GM12878 (cell line): Measurements from ENCODE around the gene LRRC59. TPM values are rescaled to one million over a fixed set of nuclear protein-coding genes. Genes with fewer than 3 reads are reported as not detected.

Experiments
- ATAC-seq: fragments of 200-7000 bp; cut with Tn5 transposase; 3 replicates; pipeline ENCODE4 v1.9.1; 2020; ENCODE audit warnings: mild to moderate bottlenecking, moderate library complexity
- BruUV-seq: library from RNA; stranded (reverse); fragments of 400-500 nt; replicated peaks from 2 replicates; lab custom pipeline; 2021; lab: Mats Ljungman, UMichigan
- CTCF ChIA-PET: fragments of 300-600 bp; sonication (Branson Sonifier 250); formaldehyde crosslinking; extraction: SDS; loops from one replicate; lab custom pipeline; 2021; ENCODE audit warnings: inconsistent platforms; lab: Yijun Ruan, JAX
- POLR2A ChIA-PET: fragments of 350-600 bp; formaldehyde crosslinking; extraction: SDS; loops from one replicate; lab custom pipeline; 2021; ENCODE audit warnings: inconsistent platforms; lab: Charles Lee
- RAD21 ChIA-PET: fragments of 300-600 bp; sonication (Branson Sonifier 250); formaldehyde crosslinking; loops from one replicate; lab custom pipeline; 2023; ENCODE audit warnings: antibody characterized with exemption; ENCODE audit not compliant: unreplicated experiment; lab: Charles Lee
- SMC1A ChIA-PET: fragments of 300-600 bp; sonication (Branson Sonifier 250); formaldehyde crosslinking; loops from one replicate; lab custom pipeline; 2023; ENCODE audit not compliant: unreplicated experiment, uncharacterized antibody; lab: Charles Lee
- DNase-seq: peaks from one replicate; pipeline ENCODE4 v3.0.0-alpha.2; 2011; ENCODE audit warnings: low read depth, low spot score
- FAIRE-seq: peaks from 3 replicates; lab custom pipeline; 2011; peaks lifted over from hg19 to GRCh38; lab: Jason Lieb, UNC
- H2AFZ ChIP-seq: 2 replicates; pipeline ENCODE4 v1.6.0; 2011; ENCODE audit warnings: low read depth, low read length, control low read depth; ENCODE audit not compliant: control insufficient read depth
- H3K27ac ChIP-seq: 2 replicates; pipeline ENCODE4 v1.5.1; 2011; ENCODE audit warnings: control low read depth; ENCODE audit not compliant: control insufficient read depth, insufficient read depth
- H3K27me3 ChIP-seq, 2 experiments: replicated peaks in 1 of 2; 2 replicates each; pipeline versions ENCODE4 v1.6.0 to v1.6.1; 2011; ENCODE audit warnings: low read length in 1 of 2; ENCODE audit not compliant: control insufficient read depth in 2 of 2, insufficient read depth in 2 of 2
- H3K36me3 ChIP-seq, 2 experiments: 2 replicates each; pipeline ENCODE4 v1.5.1; 2011; ENCODE audit warnings: low read length in 1 of 2; ENCODE audit not compliant: control insufficient read depth in 2 of 2, insufficient read depth in 2 of 2
- H3K4me1 ChIP-seq: 2 replicates; pipeline ENCODE4 v1.6.1; 2011; ENCODE audit warnings: mild to moderate bottlenecking, low read length, moderate library complexity, mixed read lengths; ENCODE audit not compliant: control insufficient read depth, insufficient read depth
- H3K4me2 ChIP-seq: 2 replicates; pipeline ENCODE4 v1.6.0; 2011; ENCODE audit warnings: control low read depth; ENCODE audit not compliant: control insufficient read depth, insufficient read depth
- H3K4me3 ChIP-seq: fragments of 200-600 bp; sonication (generic); 2 replicates; pipeline ENCODE4 v1.5.1; 2016
- H3K79me2 ChIP-seq: 2 replicates; pipeline ENCODE4 v1.6.0; 2011; ENCODE audit warnings: low read length; ENCODE audit not compliant: control insufficient read depth, insufficient read depth
- H3K9ac ChIP-seq: 2 replicates; pipeline ENCODE4 v1.8.0; 2011; ENCODE audit warnings: low read length, control low read depth, mixed read lengths; ENCODE audit not compliant: control insufficient read depth, insufficient read depth
- H3K9me3 ChIP-seq: replicated peaks from 3 replicates; pipeline ENCODE4 v1.5.1; 2011; ENCODE audit warnings: mild to moderate bottlenecking, low read length; ENCODE audit not compliant: control insufficient read depth, insufficient read depth
- H4K20me1 ChIP-seq: 2 replicates; pipeline ENCODE4 v1.6.0; 2011; ENCODE audit not compliant: control insufficient read depth, insufficient read depth
- ATF7 ChIP-seq: fragments of 450-650 bp; IDR thresholded peaks from 2 replicates; pipeline ENCODE4 v1.6.1; 2016; ENCODE audit warnings: low read depth, mild to moderate bottlenecking
- BCL11A ChIP-seq: IDR thresholded peaks from 2 replicates; pipeline ENCODE4 v1.6.1; 2011; ENCODE audit warnings: low read depth, low read length
- BHLHE40 ChIP-seq, 2 experiments: fragments of 450-650 bp in 1 of 2; IDR thresholded peaks; 2 replicates each; pipeline ENCODE4 v1.6.1; 2011 to 2017; ENCODE audit warnings: low read depth in 2 of 2, borderline replicate concordance in 1 of 2, improper control_type of control experiment in 1 of 2, low read length in 1 of 2, mild to moderate bottlenecking in 1 of 2
- MYC ChIP-seq: IDR thresholded peaks from 2 replicates; pipeline ENCODE4 v1.6.1; 2011; ENCODE audit warnings: mild to moderate bottlenecking, low read length, moderate library complexity, inconsistent platforms; ENCODE audit not compliant: insufficient read depth, insufficient replicate concordance, insufficient read length, severe bottlenecking
- POLR2A ChIP-seq: IDR thresholded peaks from 2 replicates; pipeline ENCODE4 v1.6.1; 2011; ENCODE audit warnings: low read depth, mild to moderate bottlenecking, low read length
- SP1 ChIP-seq: IDR thresholded peaks from one replicate; pipeline ENCODE4 v1.6.1; 2011; ENCODE audit warnings: low read depth, low read length
- TBL1XR1 ChIP-seq: IDR thresholded peaks from 2 replicates; pipeline ENCODE4 v1.6.1; 2012; ENCODE audit warnings: low read depth, low read length, improper control_type of control experiment
- WGBS: methylation state at CpG from one replicate; pipeline ENCODE4 v1.1.6; 2016; ENCODE audit warnings: low lambda C conversion rate; ENCODE audit not compliant: insufficient replicate concordance, insufficient coverage; ENCODE audit errors: missing lambda C conversion rate; 5-methylcytosine and 5-hydroxymethylcytosine counted together
- in situ Hi-C: fragments of 300-500 bp; cut with MboI; formaldehyde crosslinking; loops from 9 replicates; pipeline ENCODE4 v1.14.3; 2018; ENCODE audit warnings: mixed read lengths
- intact Hi-C: fragments of 100-400 bp; cut with micrococcal nuclease; formaldehyde crosslinking; loops from one replicate; pipeline ENCODE4 v1.14.2; 2022; ENCODE audit not compliant: unreplicated experiment
- polyA plus RNA-seq, 11 experiments: library from polyadenylated mRNA; depleted of rRNA in 4 of 11; unstranded in 6 of 11; stranded (reverse) in 5 of 11; fragments of >200 nt; fragmentation: Nextera tagmentation in 4 of 11; fragmentation: Illumina TruSeq in 1 of 11; extraction: Ambion mirVana in 4 of 11; extraction: Trizol in 1 of 11; gene quantifications; 1 replicate in 1 of 11; 2 replicates in 10 of 11; pipeline versions ENCODE4 v1.2.1 to v1.2.3, GENCODE V29; 2011 to 2016; ENCODE audit warnings: inconsistent platforms in 2 of 11, missing spikeins in 2 of 11, low read depth in 1 of 11
- total RNA-seq, 4 experiments: library from RNA; depleted of rRNA in 3 of 4; stranded (reverse); fragments of >200 nt in 3 of 4; fragmentation: Illumina TruSeq in 1 of 4; extraction: Trizol in 1 of 4; gene quantifications; 2 replicates each; pipeline versions ENCODE4 v1.2.1 to v1.2.3, GENCODE V29; 2013 to 2021
- TF ChIP-seq, protein P1 (sequence below): fragments of 450-650 bp; conservative IDR thresholded peaks from 2 replicates; pipeline ENCODE4 v1.6.1; 2017; ENCODE audit warnings: mild to moderate bottlenecking, moderate library complexity

The LRRC59 gene
- total and polyA plus RNA-seq, 10 of the 15 experiments (the other 5 are each of a cell fraction or from before 2014, with no cell fraction given), result 8.8 to 82.2 (median 63.0) TPM

DNA sequence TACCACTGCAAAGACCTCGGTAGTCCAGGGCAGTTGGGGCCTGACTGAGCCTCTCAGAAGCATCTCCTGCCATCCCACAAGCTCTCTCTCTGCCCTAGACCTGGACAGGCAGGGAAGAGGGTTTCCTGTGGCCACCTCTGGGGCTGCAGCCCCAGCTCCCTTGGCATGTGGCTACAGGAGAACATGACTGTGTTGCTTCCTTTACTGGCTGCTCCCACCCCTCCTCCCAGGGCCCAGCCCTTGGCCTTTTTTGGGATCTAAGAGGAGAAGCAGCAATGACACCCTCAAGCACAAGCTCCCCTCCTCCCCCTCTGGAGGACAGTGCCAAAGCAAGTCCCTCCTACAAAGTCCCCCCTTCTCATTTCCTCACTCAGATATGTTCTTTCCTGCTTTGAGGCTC, 29.9 kb downstream of the LRRC59 start (continued):
- TF ChIP-seq BHLHE40 (IDR thresholded peaks at IDR 0.05; ENCODE audit: borderline replicate concordance in 1 of 2, low read depth in 2 of 2, low read length in 1 of 2) (no peak), SP1 (no peak), MYC (no peak), BCL11A (no peak), ATF7 (no peak), TBL1XR1 (no peak), POLR2A (no peak; the same call in 1 of the 2 replicates)

DNA sequence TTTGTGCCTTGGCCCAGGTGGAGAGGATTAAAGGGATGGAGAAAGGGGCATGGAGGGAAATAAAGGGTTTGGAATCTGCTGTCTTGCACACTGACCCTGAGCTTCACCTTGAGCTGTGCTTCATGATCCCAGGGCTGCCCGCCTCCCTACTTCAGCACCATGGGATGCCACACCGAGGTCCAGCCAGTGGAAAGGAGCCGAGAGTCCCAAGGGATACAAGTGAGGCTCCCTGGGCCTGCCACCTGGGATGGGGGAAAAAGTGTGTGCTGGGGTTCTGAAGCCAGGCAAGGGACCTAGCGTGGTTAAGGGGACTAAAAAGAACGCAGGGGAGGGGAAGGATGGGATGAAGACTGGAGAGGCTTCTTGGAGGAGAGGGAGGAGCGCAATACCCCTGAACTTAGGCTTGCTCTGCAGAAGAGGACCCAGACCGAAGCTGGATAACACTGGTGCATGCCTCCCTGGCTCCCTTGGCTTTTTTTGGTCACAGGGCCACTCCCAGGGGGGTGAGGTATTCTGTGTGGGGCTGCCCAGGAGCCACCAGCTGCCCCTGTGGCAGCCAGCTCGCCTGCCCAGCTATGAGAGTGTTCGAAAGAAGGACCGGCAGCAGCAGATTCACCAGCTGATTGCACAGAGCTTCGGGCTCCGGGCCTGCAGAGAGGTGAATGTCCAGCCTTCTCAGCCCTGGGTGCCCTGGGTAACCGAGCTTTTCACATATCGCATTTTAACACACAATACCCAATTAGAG, 31.5 kb downstream of the LRRC59 start:
- no TSS peak for BruUV-seq
- ChIA-PET RAD21 (no interaction called here), POLR2A (interaction anchor here (0.7 kb wide), 1 partner anchor 30 kb away, joined by 3 read pairs; no protein-coding TSS in a partner anchor), SMC1A (no interaction called here), CTCF (interaction anchor here (1.3 to 2.2 kb wide), 4 partner anchors 23 to 56 kb away, joined by 3 to 9 read pairs (median 6); partner anchors contain the start of gene LRRC59)
- Histone ChIP-seq H3K36me3 (peaks cover 24 to 27% of the 10 kb centered on the region in 2 experiments), H3K27me3 (no peaks in the 10 kb centered on the region), H3K9ac (no peak overlapping the region), H3K79me2 (no peaks in the 10 kb centered on the region; the same call in 1 of the 2 replicates), H3K4me1 (no peaks in the 10 kb centered on the region), H2AFZ (no peak overlapping the region), H3K4me2 (no peak overlapping the region), H3K9me3 (no peaks in the 10 kb centered on the region), H3K27ac (no peak overlapping the region), H3K4me3 (no peak overlapping the region), H4K20me1 (no peaks in the 10 kb centered on the region)
- DNase-seq (no peak), FAIRE-seq (no peak), ATAC-seq (no peak)
- in situ Hi-C loops (no loop called here), intact Hi-C loops (no loop called here)
- WGBS, result 91% methylated on average over 14 of the region's 14 CpGs
- peak; percentile 24; the same call in 1 of the 2 replicates for TF ChIP-seq POLR2A
- TF ChIP-seq, protein P1, sequence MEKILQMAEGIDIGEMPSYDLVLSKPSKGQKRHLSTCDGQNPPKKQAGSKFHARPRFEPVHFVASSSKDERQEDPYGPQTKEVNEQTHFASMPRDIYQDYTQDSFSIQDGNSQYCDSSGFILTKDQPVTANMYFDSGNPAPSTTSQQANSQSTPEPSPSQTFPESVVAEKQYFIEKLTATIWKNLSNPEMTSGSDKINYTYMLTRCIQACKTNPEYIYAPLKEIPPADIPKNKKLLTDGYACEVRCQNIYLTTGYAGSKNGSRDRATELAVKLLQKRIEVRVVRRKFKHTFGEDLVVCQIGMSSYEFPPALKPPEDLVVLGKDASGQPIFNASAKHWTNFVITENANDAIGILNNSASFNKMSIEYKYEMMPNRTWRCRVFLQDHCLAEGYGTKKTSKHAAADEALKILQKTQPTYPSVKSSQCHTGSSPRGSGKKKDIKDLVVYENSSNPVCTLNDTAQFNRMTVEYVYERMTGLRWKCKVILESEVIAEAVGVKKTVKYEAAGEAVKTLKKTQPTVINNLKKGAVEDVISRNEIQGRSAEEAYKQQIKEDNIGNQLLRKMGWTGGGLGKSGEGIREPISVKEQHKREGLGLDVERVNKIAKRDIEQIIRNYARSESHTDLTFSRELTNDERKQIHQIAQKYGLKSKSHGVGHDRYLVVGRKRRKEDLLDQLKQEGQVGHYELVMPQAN, result no peak
